D721Med (cell line): ENCODE data around the gene DMXL1.

ENCODE experiments used
- DNase-seq: peaks from one replicate; pipeline ENCODE4 v3.0.0; 2011; ENCODE audit warnings: low spot score; ENCODE audit not compliant: insufficient read length
- FAIRE-seq: peaks from 2 replicates; lab custom pipeline; 2011; peaks lifted over from hg19 to GRCh38; lab: Jason Lieb, UNC
- CTCF ChIP-seq: IDR thresholded peaks from 2 replicates; pipeline ENCODE4 v1.5.1; 2012; ENCODE audit warnings: mild to moderate bottlenecking, control low read depth; ENCODE audit not compliant: insufficient read depth; ENCODE audit errors: missing control alignments

The DMXL1 gene

GRCh38 chr5:119264186-119264585, 193.3 kb downstream of the DMXL1 start:
- FAIRE-seq: no peak
- DNase-seq: no peak
- no peak for TF ChIP-seq CTCF

- FAIRE-seq (peak; percentile 79), DNase-seq (peak; percentile 53)
- TF ChIP-seq CTCF: no peak
These were observed 197.1 kb downstream of the DMXL1 start for GRCh38 chr5:119267958-119268386.

GRCh38 chr5:119268387-119269060, 197.6 kb downstream of the DMXL1 start:
- FAIRE-seq: no peak
- peak; percentile 65 for DNase-seq
- TF ChIP-seq CTCF: no peak

GRCh38 chr5:119269061-119269944, 198.4 kb downstream of the DMXL1 start:
- no peak for FAIRE-seq
- no peak for TF ChIP-seq CTCF
- DNase-seq: no peak

- FAIRE-seq (no peak), DNase-seq (no peak)
- TF ChIP-seq CTCF: no peak
These were observed 199.3 kb downstream of the DMXL1 start for GRCh38 chr5:119270121-119270565.

- no peak for FAIRE-seq
- TF ChIP-seq CTCF: no peak
- DNase-seq: no peak
These were observed 200.3 kb downstream of the DMXL1 start for GRCh38 chr5:119270960-119271757.
